Measurements from ENCODE around the gene SETBP1.

Gene SETBP1

DNA sequence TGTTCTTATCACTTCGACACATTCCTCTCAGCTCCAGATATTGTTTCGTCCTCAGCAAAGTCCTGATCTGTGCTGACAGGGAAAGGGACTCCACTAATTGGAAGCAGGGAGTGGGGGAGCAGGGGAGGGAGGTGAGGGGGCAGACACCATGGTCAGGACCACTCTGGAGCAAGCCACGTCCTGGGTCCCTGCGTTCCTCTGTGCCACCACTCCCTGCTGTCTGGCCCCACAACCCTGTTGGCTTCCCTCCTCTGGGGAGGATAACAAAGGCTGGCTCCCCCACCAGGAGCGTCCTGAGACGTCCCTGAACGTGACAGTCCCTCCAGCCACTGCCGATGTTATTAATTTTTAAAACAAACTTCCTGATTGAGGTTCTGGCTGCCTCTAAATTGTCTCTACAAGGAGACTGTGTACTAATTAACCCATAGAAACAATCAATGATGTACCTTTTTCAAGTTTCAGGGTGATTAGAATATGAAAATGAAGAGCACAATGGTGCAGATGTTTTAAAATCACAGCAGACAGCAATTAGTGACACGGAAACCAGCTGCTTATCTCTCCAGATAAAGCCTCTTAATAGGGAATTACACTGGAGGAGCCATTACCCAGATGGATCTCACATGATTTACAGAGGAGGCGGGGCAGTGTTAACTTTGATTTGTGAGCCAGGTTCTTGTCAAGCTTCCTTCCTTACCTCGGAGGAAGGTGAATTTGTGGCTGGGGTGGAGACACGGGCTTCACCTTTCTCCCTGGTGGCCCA is 257.5 kb downstream of the SETBP1 start (continued):
- TF ChIP-seq, protein P1, sequence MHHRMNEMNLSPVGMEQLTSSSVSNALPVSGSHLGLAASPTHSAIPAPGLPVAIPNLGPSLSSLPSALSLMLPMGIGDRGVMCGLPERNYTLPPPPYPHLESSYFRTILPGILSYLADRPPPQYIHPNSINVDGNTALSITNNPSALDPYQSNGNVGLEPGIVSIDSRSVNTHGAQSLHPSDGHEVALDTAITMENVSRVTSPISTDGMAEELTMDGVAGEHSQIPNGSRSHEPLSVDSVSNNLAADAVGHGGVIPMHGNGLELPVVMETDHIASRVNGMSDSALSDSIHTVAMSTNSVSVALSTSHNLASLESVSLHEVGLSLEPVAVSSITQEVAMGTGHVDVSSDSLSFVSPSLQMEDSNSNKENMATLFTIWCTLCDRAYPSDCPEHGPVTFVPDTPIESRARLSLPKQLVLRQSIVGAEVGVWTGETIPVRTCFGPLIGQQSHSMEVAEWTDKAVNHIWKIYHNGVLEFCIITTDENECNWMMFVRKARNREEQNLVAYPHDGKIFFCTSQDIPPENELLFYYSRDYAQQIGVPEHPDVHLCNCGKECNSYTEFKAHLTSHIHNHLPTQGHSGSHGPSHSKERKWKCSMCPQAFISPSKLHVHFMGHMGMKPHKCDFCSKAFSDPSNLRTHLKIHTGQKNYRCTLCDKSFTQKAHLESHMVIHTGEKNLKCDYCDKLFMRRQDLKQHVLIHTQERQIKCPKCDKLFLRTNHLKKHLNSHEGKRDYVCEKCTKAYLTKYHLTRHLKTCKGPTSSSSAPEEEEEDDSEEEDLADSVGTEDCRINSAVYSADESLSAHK (tag by site-specific recombination; IDR thresholded peaks at IDR 0.05): peak; percentile 24; the same call in 1 of the 2 replicates
- TF ChIP-seq ZNF394 (tag by site-specific recombination; IDR thresholded peaks at IDR 0.05; ENCODE audit: borderline replicate concordance) (no peak), GFI1B (tag by site-specific recombination; IDR thresholded peaks at IDR 0.05) (peak; percentile 80; the same call in 1 of the 2 replicates)

DNA sequence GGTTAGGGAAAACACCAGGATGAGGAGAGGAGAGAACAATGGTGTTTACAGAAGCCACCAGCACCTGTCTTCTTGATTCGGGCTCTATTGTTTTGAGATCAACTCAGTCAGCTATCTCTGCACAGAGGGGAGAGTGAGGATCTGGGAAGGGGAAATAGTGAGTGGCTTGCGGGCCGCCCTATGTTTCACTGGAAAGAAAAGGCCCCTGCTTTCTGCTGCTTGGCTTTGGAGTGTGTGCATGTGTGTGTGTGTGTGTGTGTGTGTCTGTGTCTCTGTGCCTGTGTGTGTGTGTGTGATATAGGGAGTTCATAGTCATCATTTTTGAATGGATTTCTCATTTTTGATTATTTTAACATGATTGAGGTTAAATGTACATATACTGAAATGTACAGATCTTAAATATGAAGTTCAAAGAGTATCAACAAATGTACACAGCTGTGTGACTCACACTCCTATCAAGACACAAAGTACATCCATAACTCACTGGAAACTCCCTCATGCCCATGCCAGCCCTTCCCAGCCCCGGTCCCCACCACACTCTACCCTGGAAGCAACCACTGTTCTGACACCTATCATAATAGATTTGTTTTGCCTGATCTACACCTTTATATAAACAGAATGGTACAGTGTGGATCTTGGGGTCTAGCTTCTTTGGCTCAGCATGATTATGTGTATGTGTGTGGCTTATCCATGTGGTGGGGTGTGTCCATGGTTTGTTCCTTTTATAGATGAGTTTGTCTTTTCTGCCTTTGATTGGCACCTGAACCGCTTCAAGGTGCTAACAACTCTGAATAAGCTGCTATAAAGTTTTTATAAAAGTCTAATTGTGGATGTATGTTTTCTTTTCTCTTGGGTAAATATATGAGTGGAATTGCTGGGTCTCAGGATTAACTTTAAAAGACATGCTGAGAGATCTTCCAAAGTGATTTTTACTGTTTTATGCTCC is 258.3 kb downstream of the SETBP1 start:
- H3K4me3 ChIP-seq (ENCODE audit: low read depth, low read length): no peak overlapping the region
- TF ChIP-seq ZNF596 (tag by site-specific recombination; IDR thresholded peaks at IDR 0.05) (no peak), SCRT1 (tag by site-specific recombination; IDR thresholded peaks at IDR 0.05; ENCODE audit: borderline replicate concordance) (no peak), ZNF548 (tag by site-specific recombination; IDR thresholded peaks at IDR 0.05) (no peak), ZNF248 (tag by site-specific recombination; IDR thresholded peaks at IDR 0.05) (no peak), ZFP41 (tag by site-specific recombination; IDR thresholded peaks at IDR 0.05; ENCODE audit: borderline replicate concordance) (no peak), ZNF302 (tag by site-specific recombination; IDR thresholded peaks at IDR 0.05; ENCODE audit: low read depth) (no peak), YY2 (tag by site-specific recombination; IDR thresholded peaks at IDR 0.05) (no peak), ZSCAN23 (tag by site-specific recombination; IDR thresholded peaks at IDR 0.05) (no peak), ZNF140 (tag by site-specific recombination; IDR thresholded peaks at IDR 0.05) (peak; percentile 35; the same call in 1 of the 2 replicates), PRDM1 (tag by site-specific recombination; IDR thresholded peaks at IDR 0.05) (peak; percentile 63), WT1 (tag by site-specific recombination; IDR thresholded peaks at IDR 0.05) (0 out of 2 replicates have a peak, but pooled peaks have one; percentile 33), GLIS2 (tag by site-specific recombination; IDR thresholded peaks at IDR 0.05) (no peak), ZNF791 (tag by site-specific recombination; IDR thresholded peaks at IDR 0.05) (no peak), ZBTB1 (tag by site-specific recombination; IDR thresholded peaks at IDR 0.05) (no peak), ZNF776 (tag by site-specific recombination; IDR thresholded peaks at IDR 0.05; ENCODE audit: borderline replicate concordance) (no peak), YY1 (tag by site-specific recombination; IDR thresholded peaks at IDR 0.05) (no peak)
- TF ChIP-seq, protein P2, sequence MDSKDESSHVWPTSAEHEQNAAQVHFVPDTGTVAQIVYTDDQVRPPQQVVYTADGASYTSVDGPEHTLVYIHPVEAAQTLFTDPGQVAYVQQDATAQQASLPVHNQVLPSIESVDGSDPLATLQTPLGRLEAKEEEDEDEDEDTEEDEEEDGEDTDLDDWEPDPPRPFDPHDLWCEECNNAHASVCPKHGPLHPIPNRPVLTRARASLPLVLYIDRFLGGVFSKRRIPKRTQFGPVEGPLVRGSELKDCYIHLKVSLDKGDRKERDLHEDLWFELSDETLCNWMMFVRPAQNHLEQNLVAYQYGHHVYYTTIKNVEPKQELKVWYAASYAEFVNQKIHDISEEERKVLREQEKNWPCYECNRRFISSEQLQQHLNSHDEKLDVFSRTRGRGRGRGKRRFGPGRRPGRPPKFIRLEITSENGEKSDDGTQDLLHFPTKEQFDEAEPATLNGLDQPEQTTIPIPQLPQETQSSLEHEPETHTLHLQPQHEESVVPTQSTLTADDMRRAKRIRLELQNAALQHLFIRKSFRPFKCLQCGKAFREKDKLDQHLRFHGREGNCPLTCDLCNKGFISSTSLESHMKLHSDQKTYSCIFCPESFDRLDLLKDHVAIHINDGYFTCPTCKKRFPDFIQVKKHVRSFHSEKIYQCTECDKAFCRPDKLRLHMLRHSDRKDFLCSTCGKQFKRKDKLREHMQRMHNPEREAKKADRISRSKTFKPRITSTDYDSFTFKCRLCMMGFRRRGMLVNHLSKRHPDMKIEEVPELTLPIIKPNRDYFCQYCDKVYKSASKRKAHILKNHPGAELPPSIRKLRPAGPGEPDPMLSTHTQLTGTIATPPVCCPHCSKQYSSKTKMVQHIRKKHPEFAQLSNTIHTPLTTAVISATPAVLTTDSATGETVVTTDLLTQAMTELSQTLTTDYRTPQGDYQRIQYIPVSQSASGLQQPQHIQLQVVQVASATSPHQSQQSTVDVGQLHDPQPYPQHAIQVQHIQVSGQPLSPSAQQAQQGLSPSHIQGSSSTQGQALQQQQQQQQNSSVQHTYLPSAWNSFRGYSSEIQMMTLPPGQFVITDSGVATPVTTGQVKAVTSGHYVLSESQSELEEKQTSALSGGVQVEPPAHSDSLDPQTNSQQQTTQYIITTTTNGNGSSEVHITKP (tag by site-specific recombination; IDR thresholded peaks at IDR 0.05): 0 out of 2 replicates have a peak, but pooled peaks have one; percentile 4
- TF ChIP-seq, protein P3, sequence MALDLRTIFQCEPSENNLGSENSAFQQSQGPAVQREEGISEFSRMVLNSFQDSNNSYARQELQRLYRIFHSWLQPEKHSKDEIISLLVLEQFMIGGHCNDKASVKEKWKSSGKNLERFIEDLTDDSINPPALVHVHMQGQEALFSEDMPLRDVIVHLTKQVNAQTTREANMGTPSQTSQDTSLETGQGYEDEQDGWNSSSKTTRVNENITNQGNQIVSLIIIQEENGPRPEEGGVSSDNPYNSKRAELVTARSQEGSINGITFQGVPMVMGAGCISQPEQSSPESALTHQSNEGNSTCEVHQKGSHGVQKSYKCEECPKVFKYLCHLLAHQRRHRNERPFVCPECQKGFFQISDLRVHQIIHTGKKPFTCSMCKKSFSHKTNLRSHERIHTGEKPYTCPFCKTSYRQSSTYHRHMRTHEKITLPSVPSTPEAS (tag by site-specific recombination; IDR thresholded peaks at IDR 0.05): peak; percentile 78
- H3K27ac ChIP-seq (ENCODE audit: extremely low read depth, low read depth, low read length): peak overlapping the region; percentile 49; the same call in 1 of the 2 replicates
- H3K9me3 ChIP-seq (ENCODE audit: control insufficient read depth, insufficient read depth, low read depth, low read length): peaks cover 2% of the 10 kb centered on the region; the same call in 1 of the 2 replicates
- H3K4me1 ChIP-seq (ENCODE audit: control insufficient read depth, insufficient read depth, low read length): peaks cover 22% of the 10 kb centered on the region
- ChIA-PET CTCF (interaction anchor here (0.6 kb wide), 1 partner anchor 429 kb away, joined by 3 read pairs; no protein-coding TSS in a partner anchor), POLR2A (no interaction called here)
- no peaks in the 10 kb centered on the region; a peak in 1 of 3 replicates for H3K36me3 ChIP-seq (ENCODE audit: control insufficient read depth in 2 of 2, insufficient read depth in 1 of 2, low read length in 2 of 2)
